Choroid plexus epithelial cell (primary cell): ENCODE data around the gene TAL1.

ENCODE experiments used
- DNase-seq: peaks from one replicate; pipeline ENCODE4 v3.0.0-alpha.2; 2010; ENCODE audit warnings: low read depth
- H3K4me3 ChIP-seq: 2 replicates; pipeline ENCODE4 v1.5.1; 2011; ENCODE audit warnings: low read depth, mild to moderate bottlenecking, control low read depth, low read length, moderate library complexity
- TF ChIP-seq, protein P1 (sequence below): conservative IDR thresholded peaks from 2 replicates; pipeline ENCODE4 v1.5.1; 2011; ENCODE audit warnings: low read depth, mild to moderate bottlenecking, control low read depth, inconsistent platforms, low read length, moderate library complexity

The TAL1 gene

GRCh38 chr1:47178020-47178419 is 54.0 kb downstream of the TAL1 start:
- TF ChIP-seq, protein P1, sequence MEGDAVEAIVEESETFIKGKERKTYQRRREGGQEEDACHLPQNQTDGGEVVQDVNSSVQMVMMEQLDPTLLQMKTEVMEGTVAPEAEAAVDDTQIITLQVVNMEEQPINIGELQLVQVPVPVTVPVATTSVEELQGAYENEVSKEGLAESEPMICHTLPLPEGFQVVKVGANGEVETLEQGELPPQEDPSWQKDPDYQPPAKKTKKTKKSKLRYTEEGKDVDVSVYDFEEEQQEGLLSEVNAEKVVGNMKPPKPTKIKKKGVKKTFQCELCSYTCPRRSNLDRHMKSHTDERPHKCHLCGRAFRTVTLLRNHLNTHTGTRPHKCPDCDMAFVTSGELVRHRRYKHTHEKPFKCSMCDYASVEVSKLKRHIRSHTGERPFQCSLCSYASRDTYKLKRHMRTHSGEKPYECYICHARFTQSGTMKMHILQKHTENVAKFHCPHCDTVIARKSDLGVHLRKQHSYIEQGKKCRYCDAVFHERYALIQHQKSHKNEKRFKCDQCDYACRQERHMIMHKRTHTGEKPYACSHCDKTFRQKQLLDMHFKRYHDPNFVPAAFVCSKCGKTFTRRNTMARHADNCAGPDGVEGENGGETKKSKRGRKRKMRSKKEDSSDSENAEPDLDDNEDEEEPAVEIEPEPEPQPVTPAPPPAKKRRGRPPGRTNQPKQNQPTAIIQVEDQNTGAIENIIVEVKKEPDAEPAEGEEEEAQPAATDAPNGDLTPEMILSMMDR = no peak
- DNase-seq = no peak
- no peak overlapping the region for H3K4me3 ChIP-seq

GRCh38 chr1:47175227-47175934 is 56.6 kb downstream of the TAL1 start:
- H3K4me3 ChIP-seq = no peak overlapping the region
- TF ChIP-seq, protein P1 = peak; percentile 99
- peak; percentile 78 for DNase-seq

- no peak overlapping the region for H3K4me3 ChIP-seq
- DNase-seq = no peak
- TF ChIP-seq, protein P1 = no peak
Observed at GRCh38 chr1:47174656-47175020, 57.4 kb downstream of the TAL1 start.

GRCh38 chr1:47172782-47173181 is 59.2 kb downstream of the TAL1 start:
- DNase-seq = no peak
- H3K4me3 ChIP-seq = no peak overlapping the region
- TF ChIP-seq, protein P1 = no peak
